MM.1S (cell line): ENCODE data around the gene ZBTB39.

Source experiments
- DNase-seq: peaks from one replicate; pipeline ENCODE4 v3.0.0-alpha.2; 2015
- H2AFZ ChIP-seq: fragments of 300-600 bp; sonication (generic); 2 replicates; pipeline ENCODE4 v1.6.0; 2016; ENCODE audit warnings: antibody characterized with exemption, low read length
- H3F3A ChIP-seq: fragments of 300-600 bp; sonication (generic); 2 replicates; pipeline ENCODE4 v1.6.1; 2016; ENCODE audit warnings: mild to moderate bottlenecking, antibody characterized with exemption, low read length, moderate library complexity, mixed read lengths; ENCODE audit not compliant: insufficient read depth
- H3K27ac ChIP-seq: fragments of 300-600 bp; sonication (generic); 2 replicates; pipeline ENCODE4 v1.5.1; 2016; ENCODE audit warnings: mild to moderate bottlenecking, low read length
- H3K27me3 ChIP-seq: fragments of 300-600 bp; sonication (generic); replicated peaks from 2 replicates; pipeline ENCODE4 v1.6.0; 2016; ENCODE audit warnings: low read length; ENCODE audit not compliant: insufficient read depth
- H3K36me3 ChIP-seq: fragments of 300-600 bp; sonication (generic); replicated peaks from 2 replicates; pipeline ENCODE4 v1.6.1; 2016; ENCODE audit warnings: mild to moderate bottlenecking, low read length, mixed read lengths; ENCODE audit not compliant: insufficient read depth
- H3K4me1 ChIP-seq: fragments of 300-600 bp; sonication (generic); 2 replicates; pipeline ENCODE4 v1.6.1; 2016; ENCODE audit warnings: low read length, mixed read lengths
- H3K4me2 ChIP-seq: fragments of 300-600 bp; sonication (generic); 2 replicates; pipeline ENCODE4 v1.6.0; 2016; ENCODE audit warnings: low read depth, low read length
- H3K4me3 ChIP-seq: fragments of 300-600 bp; sonication (generic); 2 replicates; pipeline ENCODE4 v1.5.1; 2016; ENCODE audit warnings: low read length, mixed read lengths
- H3K79me2 ChIP-seq: fragments of 300-600 bp; sonication (generic); 2 replicates; pipeline ENCODE4 v1.6.1; 2016; ENCODE audit warnings: mixed run types, low read length, mixed read lengths
- H3K9ac ChIP-seq: fragments of 300-600 bp; sonication (generic); 2 replicates; pipeline ENCODE4 v1.6.1; 2016; ENCODE audit warnings: low read length, mixed read lengths
- H3K9me2 ChIP-seq: fragments of 300-600 bp; sonication (generic); replicated peaks from 2 replicates; pipeline ENCODE4 v1.6.1; 2016; ENCODE audit warnings: mild to moderate bottlenecking, low read length, mixed read lengths; ENCODE audit not compliant: insufficient read depth
- H3K9me3 ChIP-seq: fragments of 300-600 bp; sonication (generic); replicated peaks from 2 replicates; pipeline ENCODE4 v1.6.1; 2016; ENCODE audit warnings: mild to moderate bottlenecking, low read length, mixed read lengths; ENCODE audit not compliant: insufficient read depth
- H4K20me1 ChIP-seq: fragments of 300-600 bp; sonication (generic); 2 replicates; pipeline ENCODE4 v1.6.1; 2016; ENCODE audit warnings: mild to moderate bottlenecking, low read length, moderate library complexity, mixed read lengths; ENCODE audit not compliant: insufficient read depth
- EZH2 ChIP-seq: fragments of 300-600 bp; sonication (generic); optimal IDR thresholded peaks from 2 replicates; pipeline ENCODE3; 2017; ENCODE audit warnings: low read depth, mild to moderate bottlenecking, antibody characterized with exemption, low read length, mixed read lengths
- EZH2phosphoT487 ChIP-seq: fragments of 300-600 bp; sonication (generic); IDR thresholded peaks from 2 replicates; pipeline ENCODE4 v1.6.1; 2018; ENCODE audit warnings: antibody characterized with exemption, low read length
- TF ChIP-seq, protein P1 (sequence below): fragments of 300-600 bp; sonication (generic); IDR thresholded peaks from 2 replicates; pipeline ENCODE4 v1.5.1; 2016; ENCODE audit warnings: antibody characterized with exemption, low read length, mixed read lengths

Gene ZBTB39

DNA sequence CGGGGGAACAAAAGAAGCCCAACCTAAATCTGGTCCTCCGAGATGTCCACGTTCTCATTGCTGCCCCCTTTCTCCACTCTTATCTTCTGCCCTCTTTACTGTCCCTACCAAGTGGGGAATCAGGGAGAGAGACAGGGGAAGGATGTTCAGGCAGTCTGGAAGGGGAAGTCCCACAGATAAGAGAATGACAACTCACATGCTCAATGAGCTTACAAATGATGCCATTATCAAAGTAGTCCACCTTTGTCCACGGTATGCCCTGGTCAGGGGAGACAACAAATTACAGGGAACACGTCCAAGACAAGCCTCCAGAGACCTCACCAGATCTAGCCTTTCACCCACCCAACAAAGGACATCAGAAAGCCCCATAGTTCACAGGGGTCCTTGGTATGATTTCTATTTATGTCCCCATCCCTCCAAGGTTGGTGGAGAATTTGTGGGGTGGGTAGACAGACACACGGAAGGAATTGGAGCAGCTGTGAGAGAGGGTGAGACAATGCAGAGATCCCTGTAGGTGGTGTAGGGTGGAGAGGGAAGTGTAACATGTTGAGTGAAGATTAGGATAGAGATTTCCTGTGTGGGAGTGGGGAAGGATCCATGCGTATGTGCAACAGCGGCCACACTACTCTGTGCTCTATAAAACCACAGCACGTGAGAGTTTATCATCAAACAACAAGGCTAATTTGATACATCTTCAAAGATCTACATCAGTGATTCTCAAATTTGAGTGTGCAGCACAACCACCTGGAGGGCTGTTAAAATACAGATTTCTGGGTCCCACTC is 32.9 kb upstream of the ZBTB39 start:
- no peaks in the 10 kb centered on the region for H3K9me3 ChIP-seq
- H3K9ac ChIP-seq: no peak overlapping the region
- no peaks in the 10 kb centered on the region for H4K20me1 ChIP-seq
- no peak overlapping the region for H3K4me3 ChIP-seq
- no peak overlapping the region for H3K27ac ChIP-seq
- TF ChIP-seq EZH2 (no peak), EZH2phosphoT487 (no peak)
- TF ChIP-seq, protein P1, sequence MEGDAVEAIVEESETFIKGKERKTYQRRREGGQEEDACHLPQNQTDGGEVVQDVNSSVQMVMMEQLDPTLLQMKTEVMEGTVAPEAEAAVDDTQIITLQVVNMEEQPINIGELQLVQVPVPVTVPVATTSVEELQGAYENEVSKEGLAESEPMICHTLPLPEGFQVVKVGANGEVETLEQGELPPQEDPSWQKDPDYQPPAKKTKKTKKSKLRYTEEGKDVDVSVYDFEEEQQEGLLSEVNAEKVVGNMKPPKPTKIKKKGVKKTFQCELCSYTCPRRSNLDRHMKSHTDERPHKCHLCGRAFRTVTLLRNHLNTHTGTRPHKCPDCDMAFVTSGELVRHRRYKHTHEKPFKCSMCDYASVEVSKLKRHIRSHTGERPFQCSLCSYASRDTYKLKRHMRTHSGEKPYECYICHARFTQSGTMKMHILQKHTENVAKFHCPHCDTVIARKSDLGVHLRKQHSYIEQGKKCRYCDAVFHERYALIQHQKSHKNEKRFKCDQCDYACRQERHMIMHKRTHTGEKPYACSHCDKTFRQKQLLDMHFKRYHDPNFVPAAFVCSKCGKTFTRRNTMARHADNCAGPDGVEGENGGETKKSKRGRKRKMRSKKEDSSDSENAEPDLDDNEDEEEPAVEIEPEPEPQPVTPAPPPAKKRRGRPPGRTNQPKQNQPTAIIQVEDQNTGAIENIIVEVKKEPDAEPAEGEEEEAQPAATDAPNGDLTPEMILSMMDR: no peak
- H3K4me1 ChIP-seq: no peaks in the 10 kb centered on the region
- DNase-seq: no peak
- no peak overlapping the region for H2AFZ ChIP-seq
- no peaks in the 10 kb centered on the region for H3K79me2 ChIP-seq
- H3K9me2 ChIP-seq: no peaks in the 10 kb centered on the region
- no peaks in the 10 kb centered on the region for H3K36me3 ChIP-seq
- no peaks in the 10 kb centered on the region for H3F3A ChIP-seq
- H3K4me2 ChIP-seq: no peak overlapping the region
- H3K27me3 ChIP-seq: no peaks in the 10 kb centered on the region

DNA sequence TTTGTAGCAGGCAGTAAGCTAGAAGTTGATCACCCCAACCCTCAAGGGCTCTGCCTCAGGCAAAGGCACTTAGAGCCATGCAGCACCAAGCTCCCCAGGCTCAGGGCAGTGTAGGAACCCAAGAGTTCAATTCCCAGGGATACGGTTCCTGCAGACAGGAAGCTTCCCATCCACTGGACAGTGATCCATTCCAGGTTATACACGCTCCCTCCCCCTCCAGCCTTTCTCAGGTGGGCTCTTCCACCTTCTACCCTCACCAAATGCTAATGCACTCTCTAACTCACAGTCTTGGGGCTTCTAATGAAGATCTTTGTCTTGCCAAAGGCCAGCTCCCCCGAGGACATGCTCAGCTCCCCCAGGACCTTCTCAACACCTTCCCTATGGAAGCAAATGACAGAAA is 30.9 kb upstream of the ZBTB39 start:
- Histone ChIP-seq H2AFZ (no peak overlapping the region), H3K9me2 (no peaks in the 10 kb centered on the region), H3K9me3 (no peaks in the 10 kb centered on the region), H4K20me1 (no peaks in the 10 kb centered on the region), H3K9ac (no peak overlapping the region), H3K4me2 (no peak overlapping the region), H3F3A (no peaks in the 10 kb centered on the region), H3K36me3 (no peaks in the 10 kb centered on the region), H3K4me1 (no peaks in the 10 kb centered on the region), H3K27ac (no peak overlapping the region), H3K79me2 (no peaks in the 10 kb centered on the region), H3K27me3 (no peaks in the 10 kb centered on the region), H3K4me3 (no peak overlapping the region)
- no peak for DNase-seq
- TF ChIP-seq, protein P1: no peak
- TF ChIP-seq EZH2phosphoT487 (no peak), EZH2 (no peak)

DNA sequence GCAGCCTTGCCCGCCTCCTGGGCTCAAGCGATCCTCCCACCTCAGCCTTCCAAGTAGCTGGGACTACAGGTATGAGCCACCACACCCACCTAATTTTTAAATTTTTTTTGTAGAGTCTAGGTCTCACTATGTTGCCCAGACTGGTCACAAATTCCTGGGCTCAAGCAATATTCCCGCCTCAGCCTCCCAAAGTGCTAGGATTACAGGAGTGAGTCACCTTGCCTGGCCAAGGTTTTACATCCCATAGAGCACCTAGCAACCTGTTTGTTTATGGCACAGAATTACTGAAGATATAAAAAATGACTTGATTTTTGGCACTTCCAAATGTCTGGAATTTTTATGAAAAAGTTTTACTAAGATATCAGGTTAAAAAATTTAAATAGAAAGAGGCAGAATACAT is 27.1 kb upstream of the ZBTB39 start:
- no peak for DNase-seq
- Histone ChIP-seq H3K9me2 (no peaks in the 10 kb centered on the region), H3K79me2 (no peaks in the 10 kb centered on the region), H3K4me2 (no peak overlapping the region), H3K9ac (no peak overlapping the region), H3K4me1 (no peaks in the 10 kb centered on the region), H3K27me3 (no peaks in the 10 kb centered on the region), H3K9me3 (no peaks in the 10 kb centered on the region), H3K4me3 (no peak overlapping the region), H3F3A (no peaks in the 10 kb centered on the region), H3K27ac (no peak overlapping the region), H2AFZ (no peak overlapping the region), H4K20me1 (no peaks in the 10 kb centered on the region), H3K36me3 (no peaks in the 10 kb centered on the region)
- TF ChIP-seq, protein P1: no peak
